OCI-LY3 (cell line): ENCODE results near the gene MIF4GD.

Experiments
- H2AFZ ChIP-seq: fragments of 200-600, 300-600 bp; shearing (Covaris generic); 2 replicates; pipeline ENCODE4 v1.6.0; 2014; ENCODE audit warnings: antibody characterized with exemption, low read depth, low read length
- H3K27ac ChIP-seq: fragments of 200-600, 300-600 bp; sonication (generic); 2 replicates; pipeline ENCODE4 v1.5.1; 2014; ENCODE audit warnings: mild to moderate bottlenecking, low read length, moderate library complexity, mixed read lengths
- H3K27me3 ChIP-seq: fragments of 200-600, 300-600 bp; sonication (generic); 2 replicates; pipeline ENCODE4 v1.6.1; 2014; ENCODE audit warnings: low read depth, low read length, mixed read lengths
- H3K36me3 ChIP-seq: fragments of 200-600, 300-600 bp; sonication (generic); replicated peaks from 2 replicates; pipeline ENCODE3; 2014; ENCODE audit warnings: low read depth, low read length, mixed read lengths
- H3K4me1 ChIP-seq: fragments of 300-600, 200-600 bp; sonication (generic); 2 replicates; pipeline ENCODE4 v1.6.1; 2014; ENCODE audit warnings: low read length, mixed read lengths
- H3K4me2 ChIP-seq: fragments of 200-600, 300-600 bp; sonication (generic); 2 replicates; pipeline ENCODE4 v1.6.1; 2014; ENCODE audit warnings: low read length, mixed read lengths
- H3K4me3 ChIP-seq: fragments of 300-600, 200-600 bp; sonication (generic); 2 replicates; pipeline ENCODE4 v1.5.1; 2014; ENCODE audit warnings: antibody characterized with exemption, mild to moderate bottlenecking, low read length, moderate library complexity
- H3K79me2 ChIP-seq: fragments of 300-600, 200-600 bp; shearing (Covaris generic); 2 replicates; pipeline ENCODE4 v1.6.1; 2014; ENCODE audit warnings: mild to moderate bottlenecking, low read length, mixed read lengths
- H3K9ac ChIP-seq: fragments of 300-600, 200-600 bp; shearing (Covaris generic); 2 replicates; pipeline ENCODE4 v1.6.0; 2014; ENCODE audit warnings: mild to moderate bottlenecking, low read length, moderate library complexity
- H3K9me3 ChIP-seq: fragments of 200-600, 300-600 bp; shearing (Covaris generic); 2 replicates; pipeline ENCODE4 v1.6.1; 2014; ENCODE audit warnings: low read length, mixed read lengths; ENCODE audit not compliant: insufficient read depth
- H4K20me1 ChIP-seq: fragments of 200-600, 300-600 bp; sonication (generic); 2 replicates; pipeline ENCODE4 v1.6.1; 2016; ENCODE audit warnings: low read length, mixed read lengths; ENCODE audit not compliant: insufficient read depth
- CTCF ChIP-seq: fragments of 200-600, 300-600 bp; sonication (generic); IDR thresholded peaks from 2 replicates; pipeline ENCODE4 v1.5.1; 2014; ENCODE audit warnings: antibody characterized with exemption, low read length, low read depth
- EZH2phosphoT487 ChIP-seq: fragments of 200-600 bp; shearing (Covaris generic); IDR thresholded peaks from 2 replicates; pipeline ENCODE4 v1.6.1; 2018; ENCODE audit warnings: antibody characterized with exemption, mixed run types, low read depth

Gene MIF4GD

GRCh38 chr17:75270966-75271232 lies at the start of gene MIF4GD:
TSS of gene MIF4GD (minus strand) at chr17:75271231. CDS start at chr17:75270195, 1,036 bp downstream.
- TF ChIP-seq CTCF (no peak), EZH2phosphoT487 (no peak)
- Histone ChIP-seq H3K27me3 (no peaks in the 10 kb centered on the region), H3K4me1 (peaks cover 25% of the 10 kb centered on the region), H3K9me3 (no peaks in the 10 kb centered on the region), H3K4me3 (peak within 1 kb of the TSS; percentile 86), H3K27ac (peak within 1 kb of the TSS; percentile 66), H3K36me3 (peaks cover 39% of the 10 kb centered on the region), H3K79me2 (peaks cover 21% of the 10 kb centered on the region), H3K9ac (peak within 1 kb of the TSS; percentile 81), H4K20me1 (no peaks in the 10 kb centered on the region), H3K4me2 (peak within 1 kb of the TSS; percentile 96), H2AFZ (peak within 1 kb of the TSS; percentile 35; the same call in 1 of the 2 replicates)

- H3K4me2 ChIP-seq = peak overlapping the region; percentile 46
- H3K36me3 ChIP-seq = peaks cover 50% of the 10 kb centered on the region
- TF ChIP-seq CTCF = no peak
- no peak for TF ChIP-seq EZH2phosphoT487
- peak overlapping the region; percentile 18 for H3K4me3 ChIP-seq
- H3K27ac ChIP-seq = peak overlapping the region; percentile 43
- H2AFZ ChIP-seq = no peak overlapping the region
- H3K27me3 ChIP-seq = no peaks in the 10 kb centered on the region
- 0 out of 2 replicates have a peak, but pooled peaks cover 2% of the 10 kb centered on the region for H4K20me1 ChIP-seq
- H3K79me2 ChIP-seq = peaks cover 41% of the 10 kb centered on the region
- H3K9ac ChIP-seq = peak overlapping the region; percentile 19; the same call in 1 of the 2 replicates
- H3K4me1 ChIP-seq = peaks cover 56% of the 10 kb centered on the region
- no peaks in the 10 kb centered on the region for H3K9me3 ChIP-seq
Observed at GRCh38 chr17:75319904-75320691, 49.1 kb upstream of the MIF4GD start.

GRCh38 chr17:75318615-75319222 lies 47.7 kb upstream of the MIF4GD start:
- Histone ChIP-seq H2AFZ (no peak overlapping the region), H3K79me2 (peaks cover 34% of the 10 kb centered on the region), H3K4me3 (no peak overlapping the region), H3K9ac (no peak overlapping the region), H3K27me3 (no peaks in the 10 kb centered on the region), H3K36me3 (peaks cover 51% of the 10 kb centered on the region), H3K27ac (0 out of 2 replicates have a peak overlapping the region, but pooled peaks have one; percentile 20), H3K4me1 (peaks cover 63% of the 10 kb centered on the region), H4K20me1 (0 out of 2 replicates have a peak, but pooled peaks cover 2% of the 10 kb centered on the region), H3K4me2 (no peak overlapping the region), H3K9me3 (no peaks in the 10 kb centered on the region)
- TF ChIP-seq EZH2phosphoT487 = no peak
- no peak for TF ChIP-seq CTCF

- Histone ChIP-seq H3K4me3 (no peak overlapping the region), H3K9ac (no peak overlapping the region), H3K27ac (0 out of 2 replicates have a peak overlapping the region, but pooled peaks have one; percentile 20), H3K9me3 (no peaks in the 10 kb centered on the region), H2AFZ (no peak overlapping the region), H4K20me1 (0 out of 2 replicates have a peak, but pooled peaks cover under 1% of the 10 kb centered on the region), H3K79me2 (peaks cover 34% of the 10 kb centered on the region), H3K4me2 (no peak overlapping the region), H3K36me3 (peaks cover 51% of the 10 kb centered on the region), H3K27me3 (no peaks in the 10 kb centered on the region), H3K4me1 (peaks cover 61% of the 10 kb centered on the region)
- TF ChIP-seq CTCF (no peak), EZH2phosphoT487 (no peak)
Observed at GRCh38 chr17:75318211-75318610, 47.2 kb upstream of the MIF4GD start.
